ENCODE data around the gene PCNX2.

PCNX2 gene

GRCh38 chr1:233168384-233168783, 127.1 kb downstream of the PCNX2 start:
- no peaks in the 10 kb centered on the region for H3K9me3 ChIP-seq (ENCODE audit: insufficient read depth, low read length)
- H3K9me2 ChIP-seq (replicated peaks; ENCODE audit: insufficient read depth, low read length): no peaks in the 10 kb centered on the region
- no peaks in the 10 kb centered on the region for H3K27me3 ChIP-seq (ENCODE audit: low read length)
- no peaks in the 10 kb centered on the region for H3K79me2 ChIP-seq (ENCODE audit: insufficient read depth, low read length)
- no peak overlapping the region for H3K4me3 ChIP-seq (ENCODE audit: insufficient read depth, low read length, poor library complexity, severe bottlenecking)
- peaks cover 4% of the 10 kb centered on the region; the same call in 1 of the 2 replicates for H3K36me3 ChIP-seq (ENCODE audit: low read length)
- TF ChIP-seq CTCF (IDR thresholded peaks at IDR 0.05; ENCODE audit: insufficient read depth, low read length, poor library complexity, severe bottlenecking): no peak
- TF ChIP-seq EZH2phosphoT487 (conservative IDR thresholded peaks at IDR 0.05; ENCODE audit: low read length): no peak
- no peaks in the 10 kb centered on the region for H4K20me1 ChIP-seq (ENCODE audit: low read depth, low read length)
- H3F3A ChIP-seq (ENCODE audit: insufficient read depth): no peaks in the 10 kb centered on the region
- H3K4me2 ChIP-seq (ENCODE audit: low read depth, low read length, poor library complexity, severe bottlenecking): no peak overlapping the region
- H2AFZ ChIP-seq (ENCODE audit: low read depth, low read length, severe bottlenecking): no peak overlapping the region
- H3K27ac ChIP-seq (ENCODE audit: low read depth, low read length): no peak overlapping the region
- no peak overlapping the region for H3K9ac ChIP-seq (ENCODE audit: low read length)

GRCh38 chr1:233166896-233167295, 128.6 kb downstream of the PCNX2 start:
- no peak overlapping the region for H3K4me3 ChIP-seq (ENCODE audit: insufficient read depth, low read length, poor library complexity, severe bottlenecking)

GRCh38 chr1:233163696-233164095, 131.8 kb downstream of the PCNX2 start:
- Histone ChIP-seq H3K9me2 (replicated peaks; ENCODE audit: insufficient read depth, low read length) (no peaks in the 10 kb centered on the region), H3K4me3 (ENCODE audit: insufficient read depth, low read length, poor library complexity, severe bottlenecking) (no peak overlapping the region), H3K27ac (ENCODE audit: low read depth, low read length) (no peak overlapping the region), H3K79me2 (ENCODE audit: insufficient read depth, low read length) (no peaks in the 10 kb centered on the region), H2AFZ (ENCODE audit: low read depth, low read length, severe bottlenecking) (no peak overlapping the region), H3F3A (ENCODE audit: insufficient read depth) (no peaks in the 10 kb centered on the region), H3K4me2 (ENCODE audit: low read depth, low read length, poor library complexity, severe bottlenecking) (no peak overlapping the region), H3K27me3 (ENCODE audit: low read length) (no peaks in the 10 kb centered on the region), H3K9ac (ENCODE audit: low read length) (no peak overlapping the region), H4K20me1 (ENCODE audit: low read depth, low read length) (no peaks in the 10 kb centered on the region), H3K36me3 (ENCODE audit: low read length) (peaks cover 4% of the 10 kb centered on the region; the same call in 1 of the 2 replicates), H3K9me3 (ENCODE audit: insufficient read depth, low read length) (no peaks in the 10 kb centered on the region)
- TF ChIP-seq CTCF (IDR thresholded peaks at IDR 0.05; ENCODE audit: insufficient read depth, low read length, poor library complexity, severe bottlenecking) (no peak), EZH2phosphoT487 (conservative IDR thresholded peaks at IDR 0.05; ENCODE audit: low read length) (no peak)

More at GRCh38 chr1:233166896-233167295, 128.6 kb downstream of the PCNX2 start:
- H3K27me3 ChIP-seq (ENCODE audit: low read length): no peaks in the 10 kb centered on the region
- no peak overlapping the region for H3K4me2 ChIP-seq (ENCODE audit: low read depth, low read length, poor library complexity, severe bottlenecking)
- no peak for TF ChIP-seq CTCF (IDR thresholded peaks at IDR 0.05; ENCODE audit: insufficient read depth, low read length, poor library complexity, severe bottlenecking)
- no peak overlapping the region for H3K9ac ChIP-seq (ENCODE audit: low read length)
- no peaks in the 10 kb centered on the region for H3F3A ChIP-seq (ENCODE audit: insufficient read depth)
- no peaks in the 10 kb centered on the region for H3K79me2 ChIP-seq (ENCODE audit: insufficient read depth, low read length)
- no peak overlapping the region for H2AFZ ChIP-seq (ENCODE audit: low read depth, low read length, severe bottlenecking)
- H3K9me2 ChIP-seq (replicated peaks; ENCODE audit: insufficient read depth, low read length): no peaks in the 10 kb centered on the region
- H3K27ac ChIP-seq (ENCODE audit: low read depth, low read length): no peak overlapping the region
- H3K9me3 ChIP-seq (ENCODE audit: insufficient read depth, low read length): no peaks in the 10 kb centered on the region
- H3K36me3 ChIP-seq (ENCODE audit: low read length): peaks cover 4% of the 10 kb centered on the region; the same call in 1 of the 2 replicates
- no peaks in the 10 kb centered on the region for H4K20me1 ChIP-seq (ENCODE audit: low read depth, low read length)
